Activated CD4-positive, alpha-beta T cell treated with anti-CD3 and anti-CD28 coated beads, Interleukin-2, amount 50 U/mL, for 24 hours (primary cell): ENCODE data around the gene TPK1.
"Not testable (repeated sequence)": the region's sequence is repeated elsewhere in the genome, so short reads cannot be mapped to it uniquely, and the experiment has no call there.

Experiments
- DNase-seq, 2 donors: peaks; one replicate each; pipeline ENCODE4 v3.0.0-alpha.2; 2020; ENCODE audit warnings: low read depth in 1 of 2, low spot score in 1 of 2

The TPK1 gene

GRCh38 chr7:144650439-144650838, 185.4 kb downstream of the TPK1 start:
- no peak for DNase-seq

GRCh38 chr7:144649120-144649519, 186.7 kb downstream of the TPK1 start:
- DNase-seq, result no peak

GRCh38 chr7:144641389-144642044, 194.3 kb downstream of the TPK1 start:
- DNase-seq, result no peak

GRCh38 chr7:144632724-144633123, 203.1 kb downstream of the TPK1 start:
- DNase-seq, result no peak

GRCh38 chr7:144629598-144629997, 206.3 kb downstream of the TPK1 start:
- no peak for DNase-seq

- no peak for DNase-seq
Measured at GRCh38 chr7:144629011-144629410, 206.8 kb downstream of the TPK1 start.

DNA sequence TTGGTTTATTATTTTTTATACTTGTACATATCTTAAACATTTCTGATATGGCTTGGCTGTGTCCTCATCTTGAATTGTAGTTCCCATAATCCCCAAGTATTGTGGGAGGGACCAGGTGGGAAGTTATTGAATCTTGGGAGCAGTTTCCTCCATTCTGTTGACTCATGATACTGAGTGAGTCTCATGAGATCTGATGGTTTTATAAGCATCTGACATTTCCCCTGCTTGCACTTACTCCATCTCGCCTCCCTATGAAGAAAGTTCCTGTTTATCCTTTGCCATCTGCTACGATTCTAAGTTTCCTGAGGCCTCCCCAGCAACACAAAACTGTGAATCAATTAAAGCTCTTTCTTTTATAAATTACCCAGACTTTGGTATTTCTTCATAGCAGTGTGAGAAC, 207.7 kb downstream of the TPK1 start:
- DNase-seq, result no peak

DNA sequence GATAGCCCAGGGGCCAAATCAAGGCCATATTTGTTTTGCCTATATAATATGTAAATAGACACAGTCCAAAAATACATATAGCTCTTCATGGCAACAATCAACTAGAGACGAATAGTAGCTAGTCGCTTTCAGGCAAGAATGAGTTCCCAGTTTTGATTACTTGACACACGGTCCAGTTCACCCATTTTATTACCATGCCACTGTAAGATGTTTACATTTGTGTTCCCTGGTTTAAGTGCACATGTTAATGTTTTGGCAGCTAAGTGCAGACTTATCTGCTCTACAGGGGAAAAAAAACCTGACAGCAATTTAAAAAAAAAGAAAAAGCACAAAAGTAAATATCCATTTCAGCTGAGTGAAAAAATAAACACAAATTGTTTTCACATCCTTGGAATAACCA, 213.1 kb downstream of the TPK1 start:
- DNase-seq, result no peak

- DNase-seq, result no peak
Measured at GRCh38 chr7:144606261-144606660, 229.6 kb downstream of the TPK1 start.

DNA sequence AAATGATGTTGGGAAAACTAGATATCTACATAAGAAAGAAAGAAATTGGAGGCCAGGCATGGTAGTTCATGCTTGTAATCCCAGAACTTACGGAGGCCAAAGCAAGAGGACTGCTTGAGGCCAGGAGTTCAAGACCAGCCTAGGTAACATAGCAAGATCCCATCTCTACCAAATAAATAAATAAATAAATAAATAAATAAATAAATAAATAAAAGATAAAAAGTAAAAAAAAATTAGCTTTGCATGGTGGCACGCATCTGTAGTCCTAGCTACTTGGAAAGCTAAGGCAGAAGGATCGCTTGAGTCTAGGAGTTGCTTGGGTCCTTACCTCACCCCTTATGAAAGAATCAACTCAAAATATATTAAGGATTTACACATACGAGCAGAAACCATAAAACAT, 238.9 kb downstream of the TPK1 start:
- no peak for DNase-seq

- DNase-seq, result no peak
Measured at GRCh38 chr7:144594580-144594979, 241.3 kb downstream of the TPK1 start.

GRCh38 chr7:144588559-144589051, 247.2 kb downstream of the TPK1 start:
- DNase-seq, result no peak

DNA sequence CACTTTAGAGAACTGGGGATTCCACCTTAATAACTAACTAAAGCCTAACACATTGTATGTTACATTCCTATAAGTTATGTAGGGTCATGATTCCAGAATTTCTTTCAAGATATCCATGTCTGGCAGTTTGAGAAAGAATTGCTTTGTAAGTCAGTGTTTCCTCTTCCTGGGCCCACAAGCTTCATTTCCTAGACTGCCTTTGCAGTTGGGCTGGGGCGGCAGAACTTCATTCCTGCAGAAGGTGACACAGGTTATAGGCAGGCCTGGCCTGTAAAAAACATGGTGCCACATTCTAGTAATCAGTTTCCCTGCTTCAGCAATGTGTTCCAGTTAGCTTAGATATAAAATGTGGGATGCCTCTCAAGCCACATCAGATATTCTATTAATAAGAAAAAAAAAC, 248.2 kb downstream of the TPK1 start:
- no peak for DNase-seq

GRCh38 chr7:144584726-144585125, 251.1 kb downstream of the TPK1 start:
- DNase-seq, result no peak

DNA sequence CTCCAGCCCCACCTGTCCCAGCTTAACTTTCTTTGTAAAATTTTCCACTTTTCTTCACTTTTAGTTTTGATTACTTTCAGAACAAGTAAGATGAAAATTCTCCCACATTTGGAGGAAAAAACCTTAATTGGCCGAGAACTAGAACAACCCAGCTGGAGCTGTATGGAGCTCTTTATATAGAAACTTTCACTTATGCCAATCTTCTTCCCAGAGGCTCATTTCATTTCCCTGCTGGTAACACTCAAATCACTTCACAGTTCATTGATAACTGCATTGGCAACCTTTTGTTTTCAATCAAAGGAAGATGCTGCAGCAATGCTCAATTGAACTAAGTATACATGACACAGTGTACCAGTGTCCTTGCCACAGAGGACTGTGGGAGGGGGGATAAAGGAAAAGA, 256.2 kb downstream of the TPK1 start:
- DNase-seq, result no peak

GRCh38 chr7:144575456-144575855, 260.4 kb downstream of the TPK1 start:
- no peak for DNase-seq

DNA sequence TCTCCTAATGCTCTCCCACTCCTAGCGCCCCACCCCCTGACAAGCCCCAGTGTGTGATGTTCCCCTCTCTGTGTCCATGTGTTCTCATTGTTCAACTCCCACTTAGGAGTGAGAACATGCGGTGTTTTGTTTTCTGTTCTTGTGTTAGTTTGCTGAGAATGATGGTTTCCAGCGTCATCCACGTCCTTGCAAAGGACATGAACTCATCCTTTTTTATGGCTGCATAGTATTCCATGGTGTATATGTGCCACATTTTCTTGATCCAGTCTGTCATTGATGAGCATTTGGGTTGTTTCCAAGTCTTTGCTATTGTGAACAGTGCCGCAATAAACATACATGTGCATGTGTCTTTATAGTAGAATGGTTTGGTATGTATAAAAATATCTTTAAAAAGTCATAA, 261.1 kb downstream of the TPK1 start:
- not testable (repeated sequence) for DNase-seq

DNA sequence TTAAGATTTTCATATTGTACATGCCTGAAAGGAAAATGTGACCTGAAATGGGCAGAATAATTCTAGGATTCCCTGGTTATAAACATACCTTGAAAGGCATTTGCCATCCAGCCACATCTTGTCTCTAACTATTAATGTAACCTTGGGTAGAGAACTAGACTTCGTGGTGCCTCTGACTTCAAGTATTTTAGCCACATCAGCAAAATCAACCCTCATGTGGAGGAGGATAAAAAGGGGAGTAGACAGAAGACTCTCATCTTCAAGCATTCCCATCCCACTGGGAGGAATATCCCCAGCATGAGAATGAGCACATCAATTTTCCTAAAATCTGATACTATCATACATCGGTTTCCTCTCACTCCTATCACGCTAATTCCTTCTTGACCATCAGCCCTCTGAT, 267.6 kb downstream of the TPK1 start:
- no peak for DNase-seq

DNA sequence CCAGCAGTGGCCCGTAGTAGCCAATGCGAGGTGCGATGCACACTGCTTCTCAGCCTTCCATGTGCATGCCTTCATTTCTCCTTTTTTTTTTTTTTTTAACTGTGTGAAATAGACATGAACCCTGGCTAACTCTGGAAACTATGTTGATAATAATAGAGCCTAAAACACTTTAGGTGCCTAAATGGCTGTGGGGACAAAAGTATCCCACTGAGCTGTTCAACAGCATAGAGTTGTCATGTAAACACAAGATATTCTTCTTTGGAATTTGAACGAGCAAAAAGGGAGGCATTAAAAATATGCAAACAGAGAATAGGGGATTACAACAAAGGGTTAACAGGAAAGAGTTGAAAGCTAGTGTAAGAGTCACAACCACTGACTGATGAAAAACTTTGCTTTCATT, 270.3 kb downstream of the TPK1 start:
- DNase-seq, result no peak

GRCh38 chr7:144549861-144550260, 286.0 kb downstream of the TPK1 start:
- DNase-seq, result no peak

GRCh38 chr7:144548556-144548955, 287.3 kb downstream of the TPK1 start:
- DNase-seq, result no peak

GRCh38 chr7:144547888-144548287, 288.0 kb downstream of the TPK1 start:
- DNase-seq, result no peak

GRCh38 chr7:144546782-144547181, 289.1 kb downstream of the TPK1 start:
- DNase-seq, result no peak
